A549 treated with CpdA at 1 μM for 4 hours (cell line): ENCODE measurements around the gene PRRT1B. TPM values are rescaled to one million over a fixed set of nuclear protein-coding genes. Genes with fewer than 3 reads are reported as not detected.

Source experiments
- total RNA-seq: library from RNA; stranded (reverse); fragments of 200-300 nt; extraction: Qiagen RNA extraction; gene quantifications from 5 replicates; pipeline ENCODE4 v1.2.3, GENCODE V29; 2022; ENCODE audit warnings: low read depth

The PRRT1B gene
- 0.61 to 0.89 TPM (median 0.80 TPM) in 5 replicates for total RNA-seq

GRCh38 chr9:131545003-131545785 is at the start of gene PRRT1B:
PRRT1B (plus strand) TSS chr9:131545523; CDS start chr9:131545616, 93 bp downstream.

GRCh38 chr9:131502781-131503625 is 42.3 kb upstream of the PRRT1B start, which contains the start of gene POMT1:
POMT1 (plus strand) TSS chr9:131502918; CDS start chr9:131504219, 1,301 bp downstream.

GRCh38 chr9:131530920-131531832 is 14.1 kb upstream of the PRRT1B start, which contains the start of gene UCK1:
UCK1 (minus strand) TSS chr9:131531263; CDS start chr9:131531174, 89 bp downstream.

Other genes starting within 250 kb of the PRRT1B start
- gene PRRC2B, start 151.4 kb upstream of the PRRT1B start, total RNA-seq, result 57.9 to 81.0 TPM (median 63.4 TPM) in 5 replicates
- gene POMT1, start 42.6 kb upstream of the PRRT1B start, total RNA-seq, result 13.6 to 18.3 TPM (median 16.9 TPM) in 5 replicates
- 18.4 to 25.5 TPM (median 22.3 TPM) in 5 replicates for gene UCK1, start 14.3 kb upstream of the PRRT1B start, total RNA-seq
- gene RAPGEF1, start 194.6 kb downstream of the PRRT1B start, total RNA-seq, result 37.9 to 47.9 TPM (median 43.1 TPM) in 5 replicates